SK-N-SH (cell line): ENCODE measurements around the gene TBC1D19. TPM values are rescaled to one million over a fixed set of nuclear protein-coding genes. Genes with fewer than 3 reads are reported as not detected.
"Not testable (repeated sequence)": the region's sequence is repeated elsewhere in the genome, so short reads cannot be mapped to it uniquely, and the experiment has no call there.

Experiments
- CTCF ChIA-PET: fragments of 300-600, 350-600 bp; formaldehyde crosslinking; extraction: SDS; loops from one replicate; lab custom pipeline; 2021; lab: Yijun Ruan, JAX
- POLR2A ChIA-PET: fragments of 350-600 bp; sonication (Branson Sonifier 250); formaldehyde crosslinking; extraction: SDS; loops from one replicate; lab custom pipeline; 2020; ENCODE audit warnings: antibody characterized with exemption, inconsistent platforms; lab: Yijun Ruan, JAX
- DNase-seq: peaks from one replicate; pipeline ENCODE4 v3.0.0; 2012
- H2AFZ ChIP-seq: fragments of 200-600 bp; sonication (generic); 2 replicates; pipeline ENCODE4 v1.8.1; 2016; ENCODE audit warnings: antibody characterized with exemption, mild to moderate bottlenecking, low read depth
- H3F3A ChIP-seq: fragments of 200-600 bp; sonication (generic); replicated peaks from 2 replicates; pipeline ENCODE3; 2016; ENCODE audit warnings: antibody characterized with exemption, mild to moderate bottlenecking; ENCODE audit not compliant: insufficient read depth
- H3K27ac ChIP-seq, 2 experiments: fragments of 200-500 bp in 1 of 2; fragments of 200-600 bp in 1 of 2; sonication (Bioruptor generic) in 1 of 2; sonication (generic), shearing (Covaris generic) in 1 of 2; 2 replicates each; pipeline versions ENCODE4 v1.5.1 to v1.6.1; 2014 to 2016; ENCODE audit warnings: low read depth in 2 of 2, inconsistent platforms in 1 of 2, low read length in 1 of 2, mild to moderate bottlenecking in 1 of 2, mixed read lengths in 1 of 2
- H3K27me3 ChIP-seq: fragments of 200-600 bp; sonication (generic), shearing (Covaris generic); 2 replicates; pipeline ENCODE4 v1.6.1; 2016; ENCODE audit warnings: mixed run types; ENCODE audit not compliant: insufficient read depth
- H3K36me3 ChIP-seq, 2 experiments: fragments of 200-500 bp in 1 of 2; fragments of 200-600 bp in 1 of 2; sonication (Bioruptor generic) in 1 of 2; sonication (generic) in 1 of 2; replicated peaks in 1 of 2; 2 replicates each; pipeline versions ENCODE3 to v1.5.1; 2014 to 2016; ENCODE audit warnings: low read length in 1 of 2, mild to moderate bottlenecking in 1 of 2; ENCODE audit not compliant: insufficient read depth in 2 of 2, control insufficient read depth in 1 of 2
- H3K4me1 ChIP-seq, 2 experiments: fragments of 200-500 bp in 1 of 2; fragments of 200-600 bp in 1 of 2; sonication (Bioruptor generic) in 1 of 2; sonication (generic), shearing (Covaris generic) in 1 of 2; 2 replicates each; pipeline versions ENCODE4 v1.5.1 to v1.6.1; 2014 to 2016; ENCODE audit warnings: low read depth in 1 of 2, low read length in 1 of 2, mixed run types in 1 of 2; ENCODE audit not compliant: insufficient read depth in 2 of 2, control insufficient read depth in 1 of 2
- H3K4me2 ChIP-seq: fragments of 200-600 bp; sonication (generic), shearing (Covaris generic); 2 replicates; pipeline ENCODE4 v1.6.1; 2017; ENCODE audit warnings: mixed run types
- H3K4me3 ChIP-seq, 2 experiments: fragments of 200-500 bp in 1 of 2; fragments of 200-600 bp in 1 of 2; sonication (Bioruptor generic) in 1 of 2; sonication (generic), shearing (Covaris generic) in 1 of 2; 2 replicates each; pipeline versions ENCODE4 v1.5.1 to v1.8.1; 2014 to 2016; ENCODE audit warnings: low read depth in 2 of 2, inconsistent platforms in 1 of 2, low read length in 1 of 2, mild to moderate bottlenecking in 1 of 2, mixed read lengths in 1 of 2, moderate library complexity in 1 of 2
- H3K79me2 ChIP-seq: fragments of 200-600 bp; sonication (generic); 2 replicates; pipeline ENCODE4 v1.8.1; 2017; ENCODE audit warnings: mild to moderate bottlenecking; ENCODE audit not compliant: insufficient read depth
- H3K9ac ChIP-seq: fragments of 200-600 bp; sonication (generic); 2 replicates; pipeline ENCODE4 v1.6.1; 2017; ENCODE audit warnings: mixed run types
- H3K9me2 ChIP-seq: fragments of 200-600 bp; sonication (generic); 2 replicates; pipeline ENCODE4 v1.6.1; 2017; ENCODE audit warnings: mixed run types
- H3K9me3 ChIP-seq: fragments of 200-600 bp; sonication (generic); 2 replicates; pipeline ENCODE4 v1.6.1; 2017; ENCODE audit warnings: mixed run types, mild to moderate bottlenecking, moderate library complexity
- H4K20me1 ChIP-seq: fragments of 200-600 bp; sonication (generic); 2 replicates; pipeline ENCODE4 v1.6.1; 2017; ENCODE audit warnings: mild to moderate bottlenecking, mixed run types; ENCODE audit not compliant: insufficient read depth
- EP300 ChIP-seq, 2 experiments: IDR thresholded peaks; 2 replicates each; pipeline versions ENCODE4 v1.4.0 to v1.6.1; 2012; ENCODE audit warnings: borderline replicate concordance in 1 of 2, low read depth in 1 of 2, low read length in 1 of 2
- EZH2phosphoT487 ChIP-seq: fragments of 200-600 bp; sonication (generic); IDR thresholded peaks from 2 replicates; pipeline ENCODE4 v1.6.1; 2017; ENCODE audit warnings: low read depth, mixed run types, mild to moderate bottlenecking, antibody characterized with exemption, moderate library complexity, borderline replicate concordance
- FOXM1 ChIP-seq: IDR thresholded peaks from 2 replicates; pipeline ENCODE4 v1.4.0; 2012; ENCODE audit warnings: low read depth, mild to moderate bottlenecking
- JUND ChIP-seq: IDR thresholded peaks from 2 replicates; pipeline ENCODE4 v1.4.0; 2012
- MEF2A ChIP-seq: IDR thresholded peaks from 2 replicates; pipeline ENCODE4 v1.4.0; 2012; ENCODE audit warnings: low read depth, borderline replicate concordance
- POLR2AphosphoS5 ChIP-seq: IDR thresholded peaks from 2 replicates; pipeline ENCODE4 v1.6.1; 2012; ENCODE audit warnings: low read depth, low read length
- RCOR1 ChIP-seq: fragments of 150-350 bp; IDR thresholded peaks from 2 replicates; pipeline ENCODE4 v1.6.1; 2017; ENCODE audit warnings: antibody characterized with exemption, low read length
- RFX5 ChIP-seq: IDR thresholded peaks from 2 replicates; pipeline ENCODE4 v1.6.1; 2012; ENCODE audit warnings: mild to moderate bottlenecking, improper control_type of control experiment, low read length
- SMC3 ChIP-seq: IDR thresholded peaks from 2 replicates; pipeline ENCODE4 v1.6.1; 2012; ENCODE audit warnings: low read depth, low read length, improper control_type of control experiment
- TAF1 ChIP-seq: IDR thresholded peaks from 2 replicates; pipeline ENCODE4 v1.6.1; 2012; ENCODE audit warnings: low read depth, mild to moderate bottlenecking, low read length, moderate library complexity, borderline replicate concordance
- TEAD4 ChIP-seq: IDR thresholded peaks from 2 replicates; pipeline ENCODE4 v1.4.0; 2012; ENCODE audit warnings: mild to moderate bottlenecking, borderline replicate concordance; ENCODE audit not compliant: insufficient read depth
- WGBS: methylation state at CpG from one replicate; pipeline ENCODE4 v1.1.6; 2017; ENCODE audit warnings: low lambda C conversion rate; 5-methylcytosine and 5-hydroxymethylcytosine counted together
- polyA plus RNA-seq, 3 experiments: library from polyadenylated mRNA; depleted of rRNA; stranded (reverse); fragments of >200 nt; gene quantifications; 2 replicates each; pipeline ENCODE4 v1.2.3, GENCODE V29; 2012
- TF ChIP-seq, protein P1 (sequence below): IDR thresholded peaks from 2 replicates; pipeline ENCODE4; 2012
- TF ChIP-seq, protein P2 (sequence below): IDR thresholded peaks from 2 replicates; pipeline ENCODE4 v1.4.0; 2012; ENCODE audit warnings: low read depth, borderline replicate concordance

Gene TBC1D19
- polyA plus RNA-seq, 1 of the 3 experiments (the other 2 are of a cell fraction), result 4.2 TPM

DNA sequence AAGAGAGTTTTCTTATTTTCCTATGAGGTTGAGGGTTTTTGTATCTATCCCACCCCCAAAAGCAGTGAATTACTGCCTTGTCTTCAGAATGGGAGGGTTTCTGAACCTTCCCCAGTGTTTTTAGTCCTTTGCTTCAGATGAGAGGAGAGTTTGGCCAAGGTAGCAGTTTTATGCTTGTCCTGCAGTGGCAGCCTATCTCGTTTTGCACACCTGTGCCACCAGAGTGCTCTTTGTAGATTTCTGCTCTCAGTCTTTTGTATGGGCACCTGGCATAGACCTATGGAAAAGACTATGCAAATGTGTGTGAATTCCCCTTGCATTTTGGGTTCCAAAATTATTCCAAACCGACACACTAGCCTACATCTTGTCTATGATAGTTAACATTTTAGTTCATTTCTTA lies 5.8 kb downstream of the TBC1D19 start:
- no peak for DNase-seq
- no peak overlapping the region for H3K4me2 ChIP-seq
- H3K9me2 ChIP-seq, result no peaks in the 10 kb centered on the region
- TF ChIP-seq SMC3, result no peak
- TF ChIP-seq POLR2AphosphoS5, result no peak
- TF ChIP-seq RCOR1, result no peak
- TF ChIP-seq, protein P1, sequence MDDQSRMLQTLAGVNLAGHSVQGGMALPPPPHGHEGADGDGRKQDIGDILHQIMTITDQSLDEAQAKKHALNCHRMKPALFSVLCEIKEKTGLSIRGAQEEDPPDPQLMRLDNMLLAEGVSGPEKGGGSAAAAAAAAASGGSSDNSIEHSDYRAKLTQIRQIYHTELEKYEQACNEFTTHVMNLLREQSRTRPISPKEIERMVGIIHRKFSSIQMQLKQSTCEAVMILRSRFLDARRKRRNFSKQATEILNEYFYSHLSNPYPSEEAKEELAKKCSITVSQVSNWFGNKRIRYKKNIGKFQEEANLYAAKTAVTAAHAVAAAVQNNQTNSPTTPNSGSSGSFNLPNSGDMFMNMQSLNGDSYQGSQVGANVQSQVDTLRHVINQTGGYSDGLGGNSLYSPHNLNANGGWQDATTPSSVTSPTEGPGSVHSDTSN, result no peak
- no peak overlapping the region for H3K4me3 ChIP-seq
- no peak overlapping the region for H2AFZ ChIP-seq
- H3K27me3 ChIP-seq, result no peaks in the 10 kb centered on the region
- H3K9ac ChIP-seq, result no peak overlapping the region
- POLR2A ChIA-PET, result no interaction called here
- CTCF ChIA-PET, result no interaction called here
- H3K36me3 ChIP-seq, result no peaks in the 10 kb centered on the region
- peaks cover 67% of the 10 kb centered on the region for H3K79me2 ChIP-seq
- H3K27ac ChIP-seq, result no peak overlapping the region
- WGBS, result 67% methylated on average over 2 of the region's 2 CpGs
- H3K9me3 ChIP-seq, result no peaks in the 10 kb centered on the region
- no peaks in the 10 kb centered on the region for H3K4me1 ChIP-seq
- peaks cover 5% of the 10 kb centered on the region for H3F3A ChIP-seq
- H4K20me1 ChIP-seq, result no peaks in the 10 kb centered on the region

DNA sequence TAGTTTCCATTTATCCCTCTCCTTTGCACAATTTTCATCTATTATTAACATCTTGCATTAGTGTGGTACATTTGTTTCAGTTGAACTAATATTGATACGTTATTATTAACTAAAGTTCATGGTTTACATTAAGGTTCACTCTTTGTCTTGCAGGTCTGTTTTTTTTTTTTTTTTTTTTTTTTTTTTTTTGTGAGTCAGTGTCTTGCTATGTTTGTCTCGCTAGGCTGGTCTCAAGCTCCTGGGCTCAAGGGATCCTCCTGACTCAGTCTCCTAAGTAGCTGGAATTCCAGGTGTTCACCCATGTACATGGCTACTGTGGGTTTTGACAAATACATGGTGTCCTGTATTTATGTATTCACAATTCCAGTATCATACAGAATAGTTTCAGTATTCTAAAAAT lies 6.8 kb downstream of the TBC1D19 start:
- CTCF ChIA-PET, result no interaction called here
- H3K27me3 ChIP-seq, result no peaks in the 10 kb centered on the region
- no peak for TF ChIP-seq RFX5
- no peak for TF ChIP-seq TEAD4
- no peak for TF ChIP-seq JUND
- no peak for TF ChIP-seq TAF1
- no peak for TF ChIP-seq MEF2A
- TF ChIP-seq FOXM1, result no peak
- TF ChIP-seq, protein P1, result no peak
- no peak for TF ChIP-seq EP300 (IDR thresholded peaks at IDR 0.05; ENCODE audit: borderline replicate concordance in 1 of 2, low read depth in 1 of 2, low read length in 1 of 2)
- no peak for TF ChIP-seq EZH2phosphoT487
- TF ChIP-seq, protein P2, sequence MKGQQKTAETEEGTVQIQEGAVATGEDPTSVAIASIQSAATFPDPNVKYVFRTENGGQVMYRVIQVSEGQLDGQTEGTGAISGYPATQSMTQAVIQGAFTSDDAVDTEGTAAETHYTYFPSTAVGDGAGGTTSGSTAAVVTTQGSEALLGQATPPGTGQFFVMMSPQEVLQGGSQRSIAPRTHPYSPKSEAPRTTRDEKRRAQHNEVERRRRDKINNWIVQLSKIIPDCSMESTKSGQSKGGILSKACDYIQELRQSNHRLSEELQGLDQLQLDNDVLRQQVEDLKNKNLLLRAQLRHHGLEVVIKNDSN, result no peak
- TF ChIP-seq, all 33 proteins: peak for 0
- no peaks in the 10 kb centered on the region for H3K36me3 ChIP-seq
- no peaks in the 10 kb centered on the region for H3K9me3 ChIP-seq
- H3K9me2 ChIP-seq, result no peaks in the 10 kb centered on the region
- 82% methylated on average over 2 of the region's 2 CpGs for WGBS
- H3K27ac ChIP-seq, result no peak overlapping the region
- no peak overlapping the region for H3K4me3 ChIP-seq
- no peaks in the 10 kb centered on the region for H3K4me1 ChIP-seq
- no peak for DNase-seq
- H3K4me2 ChIP-seq, result no peak overlapping the region
- H3F3A ChIP-seq, result peaks cover 4% of the 10 kb centered on the region
- no peak overlapping the region for H3K9ac ChIP-seq
- H3K79me2 ChIP-seq, result peaks cover 66% of the 10 kb centered on the region
- H4K20me1 ChIP-seq, result no peaks in the 10 kb centered on the region
- H2AFZ ChIP-seq, result no peak overlapping the region
- POLR2A ChIA-PET, result no interaction called here

DNA sequence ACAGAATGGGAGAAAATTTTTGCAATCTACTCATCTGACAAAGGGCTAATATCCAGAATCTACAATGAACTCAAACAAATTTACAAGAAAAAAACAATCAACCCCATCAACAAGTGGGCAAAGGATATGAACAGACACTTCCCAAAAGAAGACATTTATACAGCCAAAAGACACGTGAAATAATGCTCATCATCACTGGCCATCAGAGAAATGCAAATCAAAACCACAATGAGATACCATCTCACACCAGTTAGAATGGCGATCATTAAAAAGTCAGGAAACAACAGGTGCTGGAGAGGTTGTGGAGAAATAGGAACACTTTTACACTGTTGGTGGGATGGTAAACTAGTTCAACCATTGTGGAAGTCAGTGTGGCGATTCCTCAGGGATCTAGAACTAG lies 9.7 kb downstream of the TBC1D19 start:
- H3K27ac ChIP-seq, H2AFZ ChIP-seq, CTCF ChIA-PET, H3K36me3 ChIP-seq, H4K20me1 ChIP-seq, H3K9me2 ChIP-seq, H3F3A ChIP-seq, POLR2A ChIA-PET, H3K27me3 ChIP-seq, DNase-seq, H3K9ac ChIP-seq, H3K4me1 ChIP-seq, H3K4me3 ChIP-seq, H3K9me3 ChIP-seq, H3K4me2 ChIP-seq: not testable (repeated sequence)
- 81% methylated on average over 3 of the region's 3 CpGs for WGBS
- H3K79me2 ChIP-seq, result peaks cover 53% of the 10 kb centered on the region
